H9 (cell line): ENCODE measurements around the gene PI4KB. TPM values are rescaled to one million over a fixed set of nuclear protein-coding genes. Genes with fewer than 3 reads are reported as not detected.

ENCODE experiments used
- DNase-seq: peaks from one replicate; pipeline ENCODE4 v3.0.0-alpha.2; 2017
- H2AFZ ChIP-seq: one replicate; pipeline ENCODE4 v1.6.1; 2013; ENCODE audit warnings: mild to moderate bottlenecking, low read length, control low read depth, moderate library complexity
- H2AK5ac ChIP-seq: 2 replicates; pipeline ENCODE4 v1.6.1; 2013; ENCODE audit warnings: low read length, control low read depth, mixed read lengths; ENCODE audit not compliant: insufficient read length
- H2BK120ac ChIP-seq: one replicate; pipeline ENCODE4 v1.6.1; 2013; ENCODE audit warnings: low read depth, mild to moderate bottlenecking, low read length, control low read depth, inconsistent platforms; ENCODE audit not compliant: poor library complexity, severe bottlenecking
- H2BK12ac ChIP-seq: 2 replicates; pipeline ENCODE4 v1.6.1; 2013; ENCODE audit warnings: low read length, control low read depth, mixed read lengths, low read depth; ENCODE audit not compliant: insufficient read length
- H2BK15ac ChIP-seq: 2 replicates; pipeline ENCODE4 v1.6.1; 2013; ENCODE audit warnings: low read depth, low read length, control low read depth
- H2BK20ac ChIP-seq: one replicate; pipeline ENCODE4 v1.6.1; 2013; ENCODE audit warnings: low read depth, mild to moderate bottlenecking, low read length, control low read depth, inconsistent platforms; ENCODE audit not compliant: poor library complexity, severe bottlenecking
- H2BK5ac ChIP-seq: 2 replicates; pipeline ENCODE4 v1.6.1; 2013; ENCODE audit warnings: low read length, control low read depth, mixed read lengths; ENCODE audit not compliant: insufficient read length
- H3K14ac ChIP-seq: 2 replicates; pipeline ENCODE4 v1.6.1; 2013; ENCODE audit warnings: low read length, control low read depth; ENCODE audit not compliant: insufficient read depth
- H3K18ac ChIP-seq: 2 replicates; pipeline ENCODE4 v1.6.1; 2013; ENCODE audit warnings: low read depth, mild to moderate bottlenecking, mixed read lengths, low read length, control low read depth; ENCODE audit not compliant: insufficient read length
- H3K23ac ChIP-seq: 2 replicates; pipeline ENCODE4 v1.6.1; 2013; ENCODE audit warnings: low read length, control low read depth, mixed read lengths, low read depth; ENCODE audit not compliant: insufficient read length
- H3K23me2 ChIP-seq: 2 replicates; pipeline ENCODE4 v1.6.1; 2013; ENCODE audit warnings: low read depth, mild to moderate bottlenecking, mixed read lengths, low read length, control low read depth; ENCODE audit not compliant: insufficient read length, poor library complexity, severe bottlenecking
- H3K27ac ChIP-seq: 2 replicates; pipeline ENCODE4 v1.5.1; 2013; ENCODE audit warnings: low read length, control low read depth, mixed read lengths, low read depth; ENCODE audit not compliant: insufficient read length
- H3K27me3 ChIP-seq: 2 replicates; pipeline ENCODE4 v1.6.1; 2013; ENCODE audit warnings: low read length, control low read depth, inconsistent platforms; ENCODE audit not compliant: insufficient read depth
- H3K4ac ChIP-seq: 2 replicates; pipeline ENCODE4 v1.6.1; 2013; ENCODE audit warnings: low read depth, mild to moderate bottlenecking, control low read depth, inconsistent platforms, low read length, moderate library complexity
- H3K4me1 ChIP-seq: 2 replicates; pipeline ENCODE4 v1.6.1; 2013; ENCODE audit warnings: low read length, control low read depth, inconsistent platforms; ENCODE audit not compliant: insufficient read depth
- H3K4me2 ChIP-seq: 2 replicates; pipeline ENCODE4 v1.6.1; 2013; ENCODE audit warnings: low read length, control low read depth, mixed read lengths; ENCODE audit not compliant: insufficient read length, insufficient read depth
- H3K56ac ChIP-seq: 2 replicates; pipeline ENCODE4 v1.6.1; 2013; ENCODE audit warnings: low read depth, mild to moderate bottlenecking, mixed read lengths, low read length, control low read depth; ENCODE audit not compliant: insufficient read length
- H3K79me1 ChIP-seq: 2 replicates; pipeline ENCODE4 v1.6.1; 2013; ENCODE audit warnings: low read depth, mild to moderate bottlenecking, moderate library complexity, low read length, control low read depth, inconsistent platforms; ENCODE audit not compliant: insufficient read depth, poor library complexity, severe bottlenecking
- H3K79me2 ChIP-seq: 2 replicates; pipeline ENCODE4 v1.6.1; 2013; ENCODE audit warnings: low read length, control low read depth, inconsistent platforms; ENCODE audit not compliant: insufficient read depth
- H3K9ac ChIP-seq: 2 replicates; pipeline ENCODE4 v1.6.1; 2013; ENCODE audit warnings: low read length, control low read depth, mixed read lengths; ENCODE audit not compliant: insufficient read length; ENCODE audit errors: extremely low read depth
- H3K9me3 ChIP-seq: one replicate; pipeline ENCODE4 v1.6.1; 2013; ENCODE audit warnings: low read depth, low read length, inconsistent platforms; ENCODE audit not compliant: control insufficient read depth
- H3T11ph ChIP-seq: one replicate; pipeline ENCODE4 v1.6.1; 2013; ENCODE audit warnings: mild to moderate bottlenecking, low read length, control low read depth, inconsistent platforms
- H4K20me1 ChIP-seq: one replicate; pipeline ENCODE4 v1.6.1; 2013; ENCODE audit not compliant: control insufficient read depth, insufficient read length, insufficient read depth
- H4K5ac ChIP-seq: 2 replicates; pipeline ENCODE4 v1.6.1; 2013; ENCODE audit warnings: low read depth, mild to moderate bottlenecking, mixed read lengths, low read length, control low read depth; ENCODE audit not compliant: insufficient read length
- H4K8ac ChIP-seq: replicated peaks from 2 replicates; pipeline ENCODE4 v1.6.1; 2013; ENCODE audit warnings: low read length, control low read depth, mixed read lengths, low read depth; ENCODE audit not compliant: insufficient read length
- H4K91ac ChIP-seq: 2 replicates; pipeline ENCODE4 v1.6.1; 2013; ENCODE audit warnings: low read depth, mild to moderate bottlenecking, moderate library complexity, mixed read lengths, low read length, control low read depth; ENCODE audit not compliant: insufficient read length
- H3K27ac Mint-ChIP-seq, 3 experiments: 2 replicates in 2 of 3; 3 replicates in 1 of 3; pipeline ENCODE4 v1.8.0; 2020 to 2021; ENCODE audit warnings: mixed read lengths in 3 of 3, mild to moderate bottlenecking in 1 of 3, moderate library complexity in 1 of 3
- H3K27me3 Mint-ChIP-seq: 2 replicates; pipeline ENCODE4 v1.8.0; 2021; ENCODE audit warnings: low read depth, mild to moderate bottlenecking, moderate library complexity, mixed read lengths
- H3K36me3 Mint-ChIP-seq, 3 experiments: 2 replicates in 2 of 3; 3 replicates in 1 of 3; pipeline ENCODE4 v1.8.0; 2020 to 2021; ENCODE audit warnings: low read depth in 3 of 3, mixed read lengths in 3 of 3; ENCODE audit not compliant: insufficient read depth in 1 of 3
- H3K4me1 Mint-ChIP-seq, 2 experiments: 2 replicates each; pipeline ENCODE4 v1.8.0; 2020; ENCODE audit warnings: mixed read lengths in 2 of 2
- H3K4me3 Mint-ChIP-seq, 2 experiments: 2 replicates in 1 of 2; 3 replicates in 1 of 2; pipeline ENCODE4 v1.8.0; 2020 to 2021; ENCODE audit warnings: mild to moderate bottlenecking in 2 of 2, mixed read lengths in 2 of 2, moderate library complexity in 1 of 2
- H3K9me3 Mint-ChIP-seq, 2 experiments: 2 replicates in 1 of 2; 3 replicates in 1 of 2; pipeline ENCODE4 v1.8.0; 2020; ENCODE audit warnings: mild to moderate bottlenecking in 2 of 2, mixed read lengths in 2 of 2, moderate library complexity in 1 of 2
- CTCF ChIP-seq: fragments of 200-600 bp; sonication (generic); conservative IDR thresholded peaks from 3 replicates; pipeline ENCODE4 v1.8.0; 2021; ENCODE audit warnings: antibody characterized with exemption, mild to moderate bottlenecking
- WGBS: extraction: QIAGEN DNeasy Blood & Tissue Kit; methylation state at CpG from one replicate; pipeline ENCODE4 v1.1.7; 2013; ENCODE audit warnings: missing lambda C conversion rate, low lambda C conversion rate, mixed read lengths; ENCODE audit not compliant: insufficient read length; ENCODE audit errors: extremely low coverage; 5-methylcytosine and 5-hydroxymethylcytosine counted together
- total RNA-seq: library from RNA; stranded (reverse); gene quantifications from 2 replicates; pipeline ENCODE4 v1.2.1, GENCODE V29; 2021

PI4KB gene
- total RNA-seq, 1 experiment from 2014 or later, result 39.1 TPM

DNA sequence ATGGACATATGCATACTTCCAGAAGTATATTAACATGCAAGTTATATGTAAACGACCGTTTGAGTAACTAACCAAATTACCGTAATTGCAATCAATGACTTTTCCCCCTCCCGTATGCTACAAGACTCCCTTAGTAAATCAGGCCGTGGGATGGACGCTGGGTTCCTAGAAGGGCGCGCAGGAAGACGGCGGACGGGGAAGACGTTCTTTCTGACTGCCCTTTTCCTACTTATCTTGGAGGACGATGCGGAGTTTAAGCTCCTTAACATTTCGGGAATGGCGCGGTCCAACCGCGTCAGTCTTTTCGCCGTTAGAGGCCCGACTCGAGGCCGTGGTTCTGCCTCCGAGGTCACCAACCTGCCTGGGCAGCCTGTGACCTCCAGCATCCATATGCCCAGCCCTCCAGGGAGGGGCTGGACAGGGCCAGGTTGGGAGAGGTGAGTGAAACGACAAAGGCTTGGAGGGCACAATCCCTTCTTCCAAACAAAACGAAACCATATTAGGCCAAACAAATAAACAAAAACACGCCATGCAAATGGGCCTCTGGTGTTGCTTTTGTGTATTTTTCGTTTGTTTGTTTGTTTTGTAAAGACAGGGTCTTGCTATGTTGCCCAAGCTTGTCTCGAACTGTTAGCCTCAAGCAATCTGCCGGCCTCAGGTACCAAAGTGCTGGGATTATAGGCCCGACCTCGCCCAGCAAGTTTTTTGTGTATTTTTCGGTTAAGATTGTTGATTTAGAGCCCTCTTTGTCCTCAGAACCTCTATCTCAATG is 873 bp upstream of the PI4KB start:
- no peak for TF ChIP-seq CTCF
- H2AK5ac ChIP-seq, result no peak overlapping the region
- H2AFZ ChIP-seq, result no peak overlapping the region
- H3K79me1 ChIP-seq, result no peaks in the 10 kb centered on the region
- H3K4me3 Mint-ChIP-seq, result peak overlapping the region; percentile 88 to 89
- no peak overlapping the region for H3T11ph ChIP-seq
- H3K56ac ChIP-seq, result no peak overlapping the region
- peak overlapping the region; percentile 69 for H3K18ac ChIP-seq
- peak overlapping the region; percentile 48 for H4K5ac ChIP-seq
- no peaks in the 10 kb centered on the region; the same call in 1 of the 2 replicates for H3K4me1 ChIP-seq
- H3K4me1 Mint-ChIP-seq, result peaks cover 15% of the 10 kb centered on the region in 2 experiments
- peaks cover 8 to 22% (median 14%) of the 10 kb centered on the region in 3 experiments; a peak in 5 of 7 replicates for H3K36me3 Mint-ChIP-seq
- H3K27ac ChIP-seq, result peak overlapping the region; percentile 4
- DNase-seq, result peak; percentile 59
- no peaks in the 10 kb centered on the region for H3K9me3 Mint-ChIP-seq
- no peak overlapping the region for H3K4ac ChIP-seq
- no peak overlapping the region for H2BK20ac ChIP-seq
- H3K4me2 ChIP-seq, result peak overlapping the region; percentile 67
- peak overlapping the region; percentile 81 for H3K9ac ChIP-seq
- H3K9me3 ChIP-seq, result no peaks in the 10 kb centered on the region
- H2BK12ac ChIP-seq, result no peak overlapping the region
- no peaks in the 10 kb centered on the region for H4K20me1 ChIP-seq
- H2BK5ac ChIP-seq, result no peak overlapping the region
- H4K8ac ChIP-seq, result no peak overlapping the region
- no peak overlapping the region for H2BK120ac ChIP-seq
- no CpG with 5 or more reads among the region's 34 CpGs for WGBS
- H2BK15ac ChIP-seq, result no peak overlapping the region
- H3K27me3 Mint-ChIP-seq, result peaks cover 3% of the 10 kb centered on the region; the same call in 1 of the 2 replicates
- no peaks in the 10 kb centered on the region for H3K79me2 ChIP-seq
- peaks cover 13% of the 10 kb centered on the region for H3K23me2 ChIP-seq
- H3K27me3 ChIP-seq, result no peaks in the 10 kb centered on the region
- H3K14ac ChIP-seq, result peak overlapping the region; percentile 62
- H4K91ac ChIP-seq, result no peak overlapping the region
- H3K27ac Mint-ChIP-seq, result peak overlapping the region; percentile 99 to 100 (median 99)
- H3K23ac ChIP-seq, result no peak overlapping the region
